Right lobe of liver (tissue), 4 donors: ENCODE results near the gene MED26.

Experiments
- CTCF ChIP-seq, 4 donors: fragments of 200-600 bp in 3 of 4; fragments of 450-650 bp in 1 of 4; IDR thresholded peaks; one replicate each; pipeline versions ENCODE4 v1.5.1 to v1.8.0; 2016 to 2022; ENCODE audit warnings: antibody characterized with exemption in 4 of 4, mild to moderate bottlenecking in 2 of 4
- POLR2A ChIP-seq: fragments of 450-650 bp; IDR thresholded peaks from one replicate; pipeline ENCODE4 v1.6.1; 2017; ENCODE audit warnings: antibody characterized with exemption, mild to moderate bottlenecking
- donor health status: DM: no; HTN: no; CAD: no.
- donor health status: DM: no; HTN: no; CAD: no.
- donor health status: DM: no; HTN: yes; CAD: no.

GRCh38 chr19:16623066-16623465 lies 4.9 kb downstream of the MED26 start:
- no peak for TF ChIP-seq CTCF (IDR thresholded peaks at IDR 0.05)
- TF ChIP-seq POLR2A, result no peak
